Left ventricle myocardium superior (tissue), 1 donor: ENCODE data around the gene MRPL43. TPM values are rescaled to one million over a fixed set of nuclear protein-coding genes. Genes with fewer than 3 reads are reported as not detected.
A peak's percentile ranks its signal among the peaks of the same experiment; 100 is the strongest.

Experiments used
- ATAC-seq: fragments of 200-7000 bp; cut with Tn5 transposase; one replicate; pipeline ENCODE4 v1.9.1; 2020; ENCODE audit warnings: mild to moderate bottlenecking, moderate library complexity
- DNase-seq: peaks from one replicate; pipeline ENCODE4 v3.0.0-alpha.2; 2020
- intact Hi-C: fragments of 100-400 bp; cut with micrococcal nuclease; formaldehyde crosslinking; loops from one replicate; pipeline ENCODE4 v1.11.0; 2022
- total RNA-seq: library from RNA; stranded (reverse); fragmentation: NEBNext Ultra II Directional; extraction: Animal tissue kit (Norgen Biotek cat#: 25700); gene quantifications from one replicate; pipeline ENCODE4 v1.2.1, GENCODE V29; 2021
- donor health status: DM: no; HTN: yes; CAD: no; lungs with severe emphysema.

MRPL43 gene
- total RNA-seq, 1 donor from 2014 or later: 55.9 TPM

- DNase-seq: no peak
- intact Hi-C loops: no loop called here
- no peak for ATAC-seq
Measured at GRCh38 chr10:100972904-100973535, 14.3 kb downstream of the MRPL43 start.

GRCh38 chr10:100972115-100972903 lies 15.0 kb downstream of the MRPL43 start:
- ATAC-seq (no peak), DNase-seq (no peak)
- intact Hi-C loops: no loop called here

- intact Hi-C loops: no loop called here
- DNase-seq (no peak), ATAC-seq (no peak)
Measured at GRCh38 chr10:100970914-100971811, 16.1 kb downstream of the MRPL43 start.

DNA sequence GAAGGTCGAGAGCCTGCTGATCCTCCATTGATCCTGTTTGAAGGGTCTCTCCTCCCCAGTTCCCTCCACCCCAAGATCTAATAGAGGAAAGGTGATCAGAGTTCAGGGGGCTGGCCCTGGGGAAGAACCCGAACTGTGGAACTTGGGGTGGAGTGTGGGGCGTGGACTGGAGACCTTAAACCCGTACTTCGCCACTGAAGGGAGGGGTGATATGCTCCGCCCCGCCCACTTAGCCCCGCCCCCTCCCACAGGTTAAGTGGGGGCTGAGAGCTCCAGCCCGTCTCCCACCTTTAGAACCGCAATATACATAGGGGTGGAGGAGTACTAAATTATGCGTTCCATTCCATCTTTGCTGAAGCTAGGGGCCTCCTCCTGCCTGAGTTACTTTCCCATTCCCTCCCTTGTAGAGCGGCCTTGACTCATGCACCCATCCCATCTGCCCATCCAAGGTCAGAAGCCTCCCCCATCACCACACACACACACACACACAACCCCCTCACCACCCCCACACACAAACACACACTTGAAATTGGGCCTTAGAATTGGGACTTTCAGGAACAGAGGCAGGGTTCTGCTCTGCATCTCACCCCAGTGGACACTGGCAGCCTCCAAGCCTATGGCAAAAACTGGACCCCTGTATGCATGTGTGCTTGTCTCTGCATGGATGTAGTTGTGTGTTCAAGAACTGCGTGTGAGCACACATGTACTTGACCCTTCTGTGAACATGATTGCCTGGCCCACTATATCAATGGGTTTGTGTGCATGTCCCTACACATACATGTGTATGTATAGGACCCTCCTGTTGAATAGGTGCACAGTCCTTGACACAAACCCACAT lies 17.0 kb downstream of the MRPL43 start:
- no peak for DNase-seq
- intact Hi-C loops: no loop called here
- ATAC-seq: peak; percentile 18

- peak; percentile 83 for ATAC-seq
Measured at GRCh38 chr10:100969187-100970075, 17.9 kb downstream of the MRPL43 start, which contains the start of gene SEMA4G. TSS of gene SEMA4G (plus strand) at chr10:100969504. CDS start at chr10:100972913, 3,409 bp downstream.

GRCh38 chr10:100968863-100969186 lies 18.5 kb downstream of the MRPL43 start:
- intact Hi-C loops: no loop called here
- ATAC-seq: no peak
- DNase-seq: no peak

More at GRCh38 chr10:100969187-100970075, 17.9 kb downstream of the MRPL43 start, which contains the start of gene SEMA4G:
- intact Hi-C loops: no loop called here
- peak; percentile 68 for DNase-seq

DNA sequence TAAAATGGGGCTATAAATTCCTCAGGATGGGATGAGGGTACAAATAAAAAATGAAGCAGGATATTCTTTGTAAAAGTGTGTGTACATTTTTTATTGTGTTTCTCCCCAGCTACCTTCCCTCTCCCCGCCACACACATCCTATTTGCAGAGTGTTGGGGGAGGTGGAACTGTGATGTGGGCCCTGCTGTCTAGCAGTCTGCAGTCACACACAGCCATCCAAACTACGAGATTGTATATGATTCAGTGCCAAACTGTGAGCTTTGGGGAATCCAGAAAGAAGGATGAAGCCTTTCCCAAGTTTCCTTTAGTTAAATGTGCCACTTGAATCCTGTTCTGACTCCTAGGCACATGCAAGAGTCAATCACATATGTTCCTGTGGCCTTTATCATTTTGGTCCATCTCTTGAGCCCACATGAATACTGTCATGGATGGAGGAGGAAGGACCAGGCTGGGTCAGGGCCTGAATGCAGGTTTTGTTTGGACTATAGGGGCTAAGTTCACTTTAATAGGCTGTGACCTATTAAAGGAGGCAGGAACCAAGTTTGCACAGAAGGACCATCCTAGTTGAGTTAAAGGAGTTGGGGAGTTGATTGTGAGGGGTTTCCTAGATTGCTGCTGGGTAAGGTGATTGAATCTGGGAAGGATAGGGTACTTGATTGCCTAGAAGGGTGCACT lies 19.1 kb downstream of the MRPL43 start:
- intact Hi-C loops: no loop called here
- ATAC-seq (no peak), DNase-seq (no peak)

- intact Hi-C loops: no loop called here
- DNase-seq (no peak), ATAC-seq (no peak)
Measured at GRCh38 chr10:100967332-100967731, 20.0 kb downstream of the MRPL43 start.

GRCh38 chr10:100966887-100967286 lies 20.4 kb downstream of the MRPL43 start:
- no peak for DNase-seq
- no peak for ATAC-seq
- intact Hi-C loops: no loop called here

- DNase-seq (no peak), ATAC-seq (no peak)
- intact Hi-C loops: no loop called here
Measured at GRCh38 chr10:100965820-100966219, 21.5 kb downstream of the MRPL43 start.

DNA sequence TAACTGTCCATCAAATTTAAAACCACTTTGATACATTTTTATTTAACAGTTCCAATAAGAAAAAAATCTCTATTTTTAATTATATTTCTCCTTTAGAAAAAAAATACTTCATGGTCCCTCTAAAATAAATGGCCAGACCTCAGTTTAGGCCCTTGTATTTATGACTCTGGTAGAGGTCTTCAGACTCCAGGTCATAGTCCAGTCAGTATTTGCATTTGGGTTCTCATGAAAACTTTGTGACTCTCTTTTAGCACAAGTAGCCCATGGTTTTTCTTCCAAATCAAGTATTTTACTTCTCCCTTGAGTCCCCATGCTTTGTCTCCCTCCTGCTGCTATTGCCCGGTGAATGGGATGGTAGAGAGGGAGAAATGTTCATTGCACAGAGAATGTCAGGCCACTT lies 23.5 kb downstream of the MRPL43 start:
- intact Hi-C loops: no loop called here
- ATAC-seq (no peak), DNase-seq (no peak)

GRCh38 chr10:100962351-100963080 lies 24.8 kb downstream of the MRPL43 start:
- intact Hi-C loops: no loop called here
- DNase-seq (no peak), ATAC-seq (no peak)

- intact Hi-C loops: no loop called here
- DNase-seq (no peak), ATAC-seq (no peak)
Measured at GRCh38 chr10:100960251-100960650, 27.0 kb downstream of the MRPL43 start.

DNA sequence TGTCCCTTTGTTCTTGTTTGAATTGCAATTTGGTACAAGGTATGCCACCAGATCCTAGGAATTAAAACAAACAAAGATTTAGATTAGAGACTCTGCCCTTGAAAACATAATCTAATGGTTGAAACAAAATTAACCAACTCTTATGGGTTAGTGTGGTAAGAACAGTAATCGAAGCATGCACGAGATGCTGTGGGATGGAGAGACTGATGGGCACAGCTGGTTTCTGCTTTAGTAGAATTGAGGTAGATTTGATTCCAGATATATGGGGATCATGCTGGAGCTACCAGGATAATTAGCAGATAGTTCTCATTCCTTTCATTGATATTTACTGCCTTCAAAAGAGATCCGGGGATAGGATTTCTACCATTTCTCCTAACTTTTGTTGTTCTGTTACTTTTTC lies 38.4 kb downstream of the MRPL43 start:
- no peak for DNase-seq
- intact Hi-C loops: no loop called here
- no peak for ATAC-seq

GRCh38 chr10:100945754-100946153 lies 41.5 kb downstream of the MRPL43 start:
- no peak for ATAC-seq
- no peak for DNase-seq
- intact Hi-C loops: no loop called here

DNA sequence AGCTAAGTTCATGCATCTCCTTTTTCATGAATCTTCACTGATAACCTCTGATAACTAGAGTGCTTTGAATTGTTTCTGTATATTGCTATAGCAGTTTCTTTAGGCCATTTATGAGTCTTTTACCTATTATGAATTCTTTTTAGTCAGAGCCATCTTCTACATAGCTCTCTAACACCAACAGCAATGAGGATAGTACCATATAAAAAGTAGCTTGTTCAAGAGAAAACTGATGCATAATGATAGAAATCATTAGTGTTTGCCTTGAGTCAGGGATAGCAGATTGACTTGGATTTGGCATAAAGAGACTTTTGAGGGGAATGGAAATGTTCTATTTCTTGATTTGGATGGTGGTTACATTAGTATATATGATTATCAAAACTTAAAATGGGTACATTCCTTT lies 43.8 kb downstream of the MRPL43 start:
- no peak for ATAC-seq
- intact Hi-C loops: no loop called here

GRCh38 chr10:100942229-100942628 lies 45.1 kb downstream of the MRPL43 start:
- intact Hi-C loops: no loop called here
- DNase-seq (no peak), ATAC-seq (no peak)

More for the DNA sequence above, 43.8 kb downstream of the MRPL43 start:
- DNase-seq: no peak
